GM18873 (cell line): ENCODE measurements around the gene LCE1F.

Experiments
- ATAC-seq: cut with Tn5 transposase; IDR thresholded peaks from one replicate; pipeline ENCODE4 v1.9.1; 2021; ENCODE audit warnings: mild to moderate bottlenecking, moderate library complexity, moderate number of reproducible peaks; ENCODE audit not compliant: unreplicated experiment, low FRiP score

LCE1F gene

GRCh38 chr1:152774875-152775274, at the start of gene LCE1F:
LCE1F (plus strand) TSS chr1:152775140; CDS start chr1:152776372, 1,232 bp downstream.
- ATAC-seq, result no peak

- no peak for ATAC-seq
These were observed 49.7 kb upstream of the LCE1F start for GRCh38 chr1:152725261-152725660.

- no peak for ATAC-seq
These were observed 46.0 kb upstream of the LCE1F start for GRCh38 chr1:152728986-152729385.

GRCh38 chr1:152735648-152736047, 39.3 kb upstream of the LCE1F start:
- ATAC-seq, result no peak

GRCh38 chr1:152737997-152738396, 36.9 kb upstream of the LCE1F start:
- no peak for ATAC-seq

GRCh38 chr1:152739841-152740240, 35.1 kb upstream of the LCE1F start:
- ATAC-seq, result no peak

- ATAC-seq, result no peak
These were observed 33.3 kb upstream of the LCE1F start for GRCh38 chr1:152741656-152742055.

GRCh38 chr1:152743371-152744145, 31.4 kb upstream of the LCE1F start:
- no peak for ATAC-seq

GRCh38 chr1:152745289-152745704, 29.6 kb upstream of the LCE1F start:
- ATAC-seq, result no peak

GRCh38 chr1:152745765-152746444, 29.0 kb upstream of the LCE1F start:
- ATAC-seq, result no peak

- no peak for ATAC-seq
These were observed 27.1 kb upstream of the LCE1F start for GRCh38 chr1:152747831-152748230.

- no peak for ATAC-seq
These were observed 22.7 kb upstream of the LCE1F start for GRCh38 chr1:152752225-152752624.

GRCh38 chr1:152753586-152753985, 21.4 kb upstream of the LCE1F start:
- ATAC-seq, result no peak

- no peak for ATAC-seq
These were observed 18.1 kb upstream of the LCE1F start for GRCh38 chr1:152756872-152757271.

GRCh38 chr1:152757747-152758146, 17.2 kb upstream of the LCE1F start, which contains the start of gene KPRP:
KPRP (plus strand) TSS chr1:152758025; CDS start chr1:152759589, 1,564 bp downstream.
- no peak for ATAC-seq

GRCh38 chr1:152758636-152759035, 16.3 kb upstream of the LCE1F start:
- ATAC-seq, result no peak

- ATAC-seq, result no peak
These were observed 15.3 kb upstream of the LCE1F start for GRCh38 chr1:152759453-152760173.

GRCh38 chr1:152760551-152761190, 14.3 kb upstream of the LCE1F start:
- ATAC-seq, result no peak

GRCh38 chr1:152761609-152762213, 13.2 kb upstream of the LCE1F start:
- no peak for ATAC-seq

- no peak for ATAC-seq
These were observed 6.0 kb upstream of the LCE1F start for GRCh38 chr1:152768847-152769533.
